Stimulated activated CD4-positive, alpha-beta T cell treated with anti-CD3 and anti-CD28 coated beads, Interleukin-1b, Interleukin-23, amount 100 ng/mL, for 48 hours (primary cell): Measurements from ENCODE around the gene FAM227B.
"Not testable (repeated sequence)": the region's sequence is repeated elsewhere in the genome, so short reads cannot be mapped to it uniquely, and the experiment has no call there.

Experiments used
- DNase-seq: peaks from one replicate; pipeline ENCODE4 v3.0.0-alpha.2; 2020

FAM227B gene

DNA sequence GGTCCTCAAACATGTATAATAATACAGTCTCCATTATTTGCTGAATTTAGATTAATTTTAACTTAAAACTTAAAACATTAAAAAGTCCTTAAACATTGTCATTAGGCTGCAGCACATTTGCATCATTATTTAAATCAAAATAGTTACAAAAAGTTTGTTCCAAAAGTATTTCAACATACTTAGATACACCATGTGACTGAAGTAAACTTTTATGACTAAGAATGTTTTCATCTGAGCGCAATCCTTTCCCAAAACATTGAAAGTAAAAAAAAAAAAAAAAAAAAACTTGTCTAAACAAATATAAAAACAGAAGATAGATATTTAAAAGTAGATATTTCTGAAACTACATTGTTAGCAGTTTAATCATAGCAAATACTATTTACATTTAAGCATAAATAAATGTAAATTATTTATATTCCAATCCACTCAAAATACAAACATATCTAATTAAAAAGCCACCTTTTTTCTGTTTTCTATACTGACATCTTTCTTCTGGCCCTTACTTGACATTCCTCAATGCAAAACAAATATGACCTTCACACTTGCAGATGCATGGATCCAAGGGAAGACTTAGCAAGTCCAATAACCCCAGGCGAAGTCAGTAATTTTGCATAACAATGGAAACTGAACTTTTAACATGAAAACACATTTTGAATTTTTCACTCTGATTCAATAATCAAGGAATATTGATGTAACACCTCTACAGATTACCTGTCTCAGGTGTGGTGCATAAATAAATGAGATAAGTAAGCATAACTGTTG lies 10.3 kb downstream of the FAM227B start:
- no peak for DNase-seq

DNA sequence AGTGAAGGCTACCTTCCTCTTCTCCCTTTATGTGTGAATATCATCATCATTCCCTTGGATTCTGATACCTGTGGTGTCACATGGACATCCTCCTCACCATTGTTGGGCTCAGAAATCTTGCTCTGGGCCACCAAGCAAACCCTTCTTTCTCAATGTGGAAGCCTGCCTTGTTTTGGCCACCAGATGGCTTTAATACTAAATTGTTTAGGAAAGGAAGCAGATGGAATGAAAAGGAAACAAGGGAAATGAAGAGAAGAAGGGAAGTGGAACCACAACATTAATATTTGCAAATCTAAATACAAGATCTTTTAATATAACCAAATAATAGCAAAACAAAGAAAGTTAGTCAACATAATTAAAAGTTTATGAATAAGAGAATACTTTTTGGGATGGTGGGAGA lies 14.0 kb downstream of the FAM227B start:
- DNase-seq = no peak

DNA sequence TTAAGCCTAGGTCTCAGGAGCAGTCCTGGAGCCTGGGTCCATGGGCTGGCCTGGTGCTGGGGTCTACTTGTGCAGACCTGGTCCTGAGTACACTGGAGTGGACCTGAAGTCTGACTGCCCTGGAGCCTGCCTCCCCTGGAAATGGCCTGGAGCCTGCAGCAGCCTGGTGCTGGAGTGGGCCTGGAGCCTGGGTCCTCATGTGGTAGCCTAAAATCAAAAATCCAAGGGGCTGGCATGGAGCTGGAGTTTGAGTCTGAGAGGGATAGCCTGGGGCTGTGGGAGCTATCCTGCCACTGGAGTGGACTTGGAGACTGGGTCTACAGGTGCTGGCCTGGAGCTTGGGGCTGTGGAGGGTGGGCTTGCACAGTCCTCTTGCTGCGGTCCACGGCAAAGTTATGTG lies 15.0 kb downstream of the FAM227B start:
- DNase-seq = no peak

DNA sequence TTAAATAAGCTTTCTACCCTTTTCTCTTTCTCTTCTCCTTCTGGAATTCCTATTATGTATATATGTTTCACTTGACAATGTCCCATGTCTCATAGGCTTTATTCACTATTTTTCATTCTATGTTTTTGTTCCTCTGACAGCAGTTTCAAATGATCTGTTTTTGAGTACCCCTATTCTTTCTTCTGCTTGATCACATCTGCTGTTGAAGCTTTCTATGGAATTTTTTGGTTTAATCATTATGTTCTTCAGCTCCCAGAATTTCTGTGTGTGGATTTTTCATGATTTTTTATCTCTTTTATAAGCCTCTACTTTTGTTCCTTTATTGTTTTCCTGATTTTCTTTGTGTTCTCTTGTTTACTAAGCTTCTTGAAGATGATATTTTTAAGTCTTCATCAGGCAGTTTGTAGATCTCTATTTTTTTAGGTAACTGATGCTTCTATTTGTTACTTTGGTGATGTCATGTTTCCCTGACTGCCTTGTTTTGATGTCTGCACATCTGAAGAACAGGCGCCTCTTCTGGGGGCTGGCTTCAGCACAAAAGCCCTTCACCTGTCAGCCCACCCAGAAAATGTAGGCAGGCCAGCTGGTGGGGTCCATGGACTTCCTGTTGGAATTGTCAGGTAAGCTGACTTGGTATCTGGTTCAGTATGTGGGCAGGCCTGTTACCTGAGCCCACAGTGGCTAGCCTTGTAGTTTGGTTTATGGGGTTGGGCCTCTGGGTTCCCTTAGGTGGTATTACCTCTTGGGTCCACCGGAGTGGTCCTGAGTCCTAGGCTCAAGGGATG lies 15.8 kb downstream of the FAM227B start:
- DNase-seq = no peak

DNA sequence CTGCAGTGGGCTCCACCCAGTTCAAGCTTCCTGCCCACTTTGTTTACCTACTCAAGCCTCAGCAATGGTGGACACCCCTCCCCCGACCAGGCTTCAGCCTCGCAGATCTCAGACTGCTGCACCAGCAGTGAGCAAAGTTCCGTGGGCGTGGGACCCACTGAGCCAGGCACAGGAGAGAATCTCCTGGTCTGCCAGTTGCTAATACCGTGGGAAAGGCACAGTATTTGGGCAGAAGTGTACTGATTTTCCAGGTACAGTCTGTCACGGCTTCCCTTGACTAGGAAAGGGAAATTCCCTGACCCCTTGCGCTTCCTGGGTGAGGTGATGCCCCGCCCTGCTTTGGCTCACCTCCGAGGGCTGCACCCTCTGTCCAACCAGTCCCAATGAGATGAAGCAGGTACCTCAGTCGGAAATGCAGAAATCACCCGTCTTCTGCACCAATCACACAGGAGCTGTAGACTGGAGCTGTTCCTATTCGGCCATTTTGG lies 27.7 kb downstream of the FAM227B start:
- DNase-seq = not testable (repeated sequence)

DNA sequence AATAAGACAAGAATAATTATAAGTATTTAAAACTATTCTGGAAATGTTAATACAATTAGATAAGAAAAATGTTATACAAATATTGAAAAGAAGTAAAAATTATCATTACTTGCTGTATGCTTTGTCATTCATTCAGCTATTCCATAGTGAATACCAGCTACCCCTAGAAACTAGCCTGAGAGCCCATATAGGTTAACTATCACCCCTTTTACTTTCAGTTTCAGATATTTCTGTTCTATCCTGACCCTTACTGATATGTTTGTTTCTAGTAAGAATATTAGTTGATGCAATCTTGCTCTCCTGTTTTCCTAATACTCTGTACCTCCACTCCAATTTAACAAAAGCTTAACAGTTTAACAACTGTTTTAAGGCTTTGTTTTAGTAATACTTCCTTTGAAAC lies 31.6 kb downstream of the FAM227B start:
- DNase-seq = no peak

DNA sequence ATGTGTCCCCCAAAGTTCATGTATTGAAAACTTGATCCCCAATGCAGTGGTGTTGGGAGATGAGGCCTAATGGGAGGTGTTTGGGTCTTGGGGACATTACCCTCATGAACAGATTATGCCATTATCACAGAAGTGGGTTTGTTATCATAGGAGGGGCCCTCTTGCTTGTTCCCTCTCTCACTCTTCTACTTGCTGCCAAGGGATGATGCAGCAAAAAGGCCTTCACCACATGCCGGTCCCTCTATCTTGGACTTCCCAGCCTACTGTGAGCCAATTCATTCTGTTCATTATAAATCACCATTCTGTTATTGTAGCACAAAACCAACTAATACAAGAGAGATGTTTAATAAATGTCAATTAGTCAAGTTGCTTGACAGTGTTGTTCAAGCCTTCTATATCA lies 47.2 kb downstream of the FAM227B start:
- DNase-seq = no peak

DNA sequence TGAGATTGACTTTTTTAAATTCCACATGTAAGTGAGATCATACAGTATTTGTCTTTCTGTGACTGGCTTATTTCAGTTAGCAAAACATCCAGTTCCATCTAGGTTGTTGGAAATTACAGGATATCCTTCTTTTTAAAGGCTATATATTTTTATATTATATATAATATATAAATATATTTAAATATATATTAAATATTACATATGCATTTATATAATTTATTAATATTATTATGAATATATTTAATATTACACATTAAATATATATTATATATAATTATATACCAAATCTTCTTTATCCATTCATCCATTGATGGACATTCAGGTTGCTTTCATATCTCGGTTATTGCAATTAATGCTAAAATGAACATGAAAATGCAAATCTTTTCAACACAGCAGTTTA lies 49.9 kb downstream of the FAM227B start:
- no peak for DNase-seq

DNA sequence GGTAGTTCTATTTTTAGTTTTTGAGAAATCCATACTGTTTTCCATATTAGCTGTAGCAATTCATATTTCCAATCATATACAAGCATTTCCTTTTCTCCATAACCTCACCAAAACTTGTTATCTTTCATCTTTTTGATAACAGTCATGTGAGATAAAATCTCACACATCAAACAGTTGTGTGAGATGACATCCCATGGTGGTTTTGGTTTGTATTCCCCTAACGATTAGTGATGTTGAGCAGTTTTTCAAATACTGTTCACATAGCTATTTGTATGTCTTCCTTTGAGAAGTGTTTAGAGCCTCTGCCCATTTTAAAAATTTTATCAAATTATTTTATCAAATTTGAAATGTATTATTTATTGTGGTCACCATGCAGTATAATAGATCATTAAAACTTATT lies 50.4 kb downstream of the FAM227B start:
- no peak for DNase-seq

DNA sequence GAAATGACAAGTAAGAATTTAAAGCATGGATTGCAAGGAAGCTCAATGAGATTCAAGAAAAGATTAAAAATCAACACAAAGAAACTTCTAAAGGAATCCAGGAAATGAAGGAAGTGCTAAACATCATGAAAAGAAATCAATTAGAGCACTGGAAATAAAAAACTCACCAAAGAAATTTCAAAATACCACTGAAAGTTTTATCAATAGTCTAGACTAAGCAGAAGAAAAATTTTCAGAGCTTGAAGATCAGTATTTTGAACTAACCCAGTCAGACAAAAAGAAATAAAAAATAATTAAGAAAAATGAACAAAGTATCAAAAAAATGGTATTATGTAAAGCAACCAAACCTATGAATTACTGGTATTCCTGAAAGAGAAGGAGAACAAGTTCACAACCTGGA lies 60.6 kb downstream of the FAM227B start:
- DNase-seq = no peak

DNA sequence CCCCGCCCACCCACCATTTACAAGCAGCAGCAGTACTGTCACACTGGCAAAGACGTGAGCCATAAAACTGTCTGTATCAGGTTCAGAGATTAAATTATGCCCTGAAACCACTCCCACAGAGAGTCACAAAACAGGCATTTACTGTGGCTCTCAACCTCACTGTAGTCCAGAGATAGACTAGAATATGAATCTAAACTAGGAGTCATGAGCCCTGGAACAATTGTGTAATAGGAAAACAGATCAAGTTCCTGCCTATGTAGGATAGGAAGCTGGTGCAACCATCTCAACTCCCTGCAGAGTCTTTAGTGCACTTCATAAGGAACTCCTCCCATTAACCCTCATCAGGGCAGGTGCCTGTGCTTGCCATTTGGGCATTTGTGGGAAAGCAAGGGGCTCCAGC lies 61.7 kb downstream of the FAM227B start:
- DNase-seq = no peak

DNA sequence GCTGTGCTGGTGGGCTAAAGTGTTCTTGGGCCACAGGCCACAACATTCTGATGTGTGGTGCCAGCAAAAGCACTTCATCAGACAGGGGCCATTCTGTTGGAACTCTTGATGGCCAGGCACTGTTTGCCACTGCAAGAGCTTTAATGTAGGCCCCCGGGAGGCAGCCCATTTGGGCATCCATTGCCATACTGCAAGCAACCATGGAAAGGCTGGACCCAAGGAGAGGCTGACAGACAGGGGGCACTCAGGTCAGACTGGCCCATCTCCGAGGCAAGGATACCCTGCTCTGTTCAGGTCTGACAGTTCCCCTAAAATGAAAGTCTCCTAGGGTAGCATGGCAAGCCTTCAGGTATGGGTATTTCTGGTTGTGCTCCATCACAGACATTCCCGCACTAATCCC lies 64.2 kb downstream of the FAM227B start:
- no peak for DNase-seq

DNA sequence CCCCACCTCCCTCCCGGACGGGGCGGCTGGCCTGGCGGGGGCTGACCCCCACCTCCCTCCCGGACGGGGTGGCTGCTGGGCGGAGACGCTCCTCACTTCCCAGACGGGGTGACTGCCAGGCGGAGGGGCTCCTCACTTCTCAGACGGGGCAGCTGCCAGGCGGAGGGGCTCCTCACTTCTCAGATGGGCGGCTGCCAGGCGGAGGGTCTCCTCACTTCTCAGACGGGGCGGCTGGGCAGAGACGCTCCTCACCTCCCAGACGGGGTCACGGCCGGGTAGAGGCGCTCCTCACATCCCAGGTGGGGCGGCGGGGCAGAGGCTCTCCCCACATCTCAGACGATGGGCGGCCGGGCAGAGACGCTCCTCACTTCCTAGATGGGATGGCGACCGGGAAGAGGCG lies 70.3 kb downstream of the FAM227B start:
- not testable (repeated sequence) for DNase-seq

DNA sequence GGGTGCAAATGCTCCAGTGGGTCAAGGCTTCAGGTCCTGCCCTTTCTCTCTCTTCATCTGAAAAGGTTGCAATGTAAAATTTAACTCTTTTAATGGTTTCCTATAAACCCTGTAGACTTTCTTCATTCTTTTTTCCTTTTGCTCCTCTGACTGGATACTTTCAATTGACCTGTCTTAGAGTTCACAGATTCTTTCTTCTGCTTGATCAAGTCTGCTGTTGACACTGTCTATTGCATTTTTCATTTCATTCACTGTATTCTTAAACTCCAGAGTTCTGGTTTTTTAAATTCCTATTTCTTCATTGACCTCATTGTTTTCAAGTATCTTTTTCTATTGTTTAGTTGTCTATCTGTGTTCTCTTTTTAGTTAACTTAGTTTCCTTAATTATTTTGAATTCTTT lies 82.1 kb downstream of the FAM227B start:
- no peak for DNase-seq

DNA sequence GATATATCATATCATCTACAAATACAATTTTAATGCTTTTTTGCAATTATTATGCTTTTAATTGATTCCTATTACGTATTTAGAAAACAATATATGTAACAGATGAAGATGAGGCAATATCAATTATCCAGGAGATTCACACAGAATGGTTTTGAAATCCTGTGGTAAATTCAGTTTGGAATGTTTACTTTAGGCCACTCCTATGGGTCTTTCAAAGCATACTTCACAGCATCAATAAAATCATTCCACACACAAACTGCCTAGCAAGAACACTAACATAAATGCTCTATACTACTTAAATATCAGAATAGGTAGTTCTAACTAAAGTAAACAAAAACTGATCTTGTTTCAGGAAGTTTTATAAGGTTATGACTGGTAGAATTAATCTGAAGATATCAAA lies 90.5 kb downstream of the FAM227B start:
- DNase-seq = no peak

DNA sequence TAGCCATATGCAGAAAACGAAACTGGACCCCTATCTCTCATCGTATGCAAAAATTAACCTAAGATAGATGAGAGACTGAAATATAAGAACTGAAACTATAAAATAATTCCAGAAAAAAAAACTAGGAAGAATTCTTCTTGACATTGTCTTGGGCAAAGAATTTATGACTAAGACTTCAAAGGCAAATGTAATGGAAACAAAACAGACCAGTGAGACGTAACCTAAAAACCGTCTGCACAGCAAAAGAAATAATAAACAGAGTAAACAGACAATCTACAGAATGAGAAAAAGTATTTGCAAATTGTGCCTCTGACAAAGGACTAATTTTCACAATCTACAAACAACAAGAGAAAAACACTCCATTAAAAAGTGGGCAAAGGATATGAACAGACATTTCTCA lies 92.3 kb downstream of the FAM227B start:
- DNase-seq = no peak

DNA sequence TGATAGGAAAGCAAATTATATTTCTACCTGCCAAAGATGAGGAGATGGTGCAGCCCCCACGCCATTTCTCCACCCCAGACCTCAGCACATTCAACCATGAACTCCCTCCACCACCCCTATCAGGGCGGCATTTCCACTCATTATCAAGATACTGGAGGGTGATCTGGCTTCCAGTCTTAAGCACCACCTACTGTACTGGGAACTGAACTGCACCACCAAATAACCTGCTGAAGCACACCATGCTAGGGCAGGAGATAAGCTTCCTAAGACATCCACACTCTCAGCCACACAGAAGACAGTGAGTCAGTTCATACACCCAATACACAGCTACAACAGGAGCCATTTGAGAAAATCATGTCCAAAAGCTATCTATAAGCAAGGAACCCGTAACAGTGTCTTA lies 98.8 kb downstream of the FAM227B start:
- no peak for DNase-seq

DNA sequence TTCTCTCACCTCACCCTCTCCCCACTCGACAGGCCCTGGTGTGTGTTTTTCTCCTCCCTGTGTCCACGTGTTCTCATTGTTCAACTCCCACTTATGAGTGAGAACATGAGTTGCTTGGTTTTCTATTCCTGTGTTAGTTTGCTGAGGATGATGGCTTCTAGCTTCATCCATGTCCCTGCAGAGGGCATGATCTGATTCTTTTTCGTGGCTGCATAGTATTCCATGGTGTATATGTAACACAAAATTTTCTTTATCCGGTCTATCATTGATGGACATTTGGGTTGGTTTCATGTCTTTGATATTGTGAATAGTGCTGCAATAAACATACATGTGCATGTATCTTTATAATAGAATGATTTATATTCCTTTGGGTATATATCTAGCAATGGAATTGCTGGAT lies 107.9 kb downstream of the FAM227B start:
- DNase-seq = not testable (repeated sequence)

DNA sequence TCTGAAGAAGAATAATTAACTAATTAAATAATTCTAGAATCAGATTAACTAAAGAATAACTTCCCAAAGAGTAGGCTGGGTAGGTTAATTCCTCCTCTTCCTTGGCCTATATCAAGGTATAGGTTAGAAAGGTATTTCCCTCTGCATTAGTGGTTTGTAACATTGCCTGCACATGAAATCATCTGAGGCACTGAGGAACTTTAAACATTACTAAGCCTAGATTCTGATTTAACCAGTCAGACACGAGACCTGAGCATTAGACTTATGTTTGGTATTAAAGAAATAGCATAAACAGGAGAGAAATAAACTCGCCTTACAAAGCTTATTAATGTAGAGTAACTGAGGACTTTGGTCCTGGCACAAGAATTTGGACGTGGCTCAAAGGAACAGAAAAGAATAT lies 113.4 kb downstream of the FAM227B start:
- no peak for DNase-seq

DNA sequence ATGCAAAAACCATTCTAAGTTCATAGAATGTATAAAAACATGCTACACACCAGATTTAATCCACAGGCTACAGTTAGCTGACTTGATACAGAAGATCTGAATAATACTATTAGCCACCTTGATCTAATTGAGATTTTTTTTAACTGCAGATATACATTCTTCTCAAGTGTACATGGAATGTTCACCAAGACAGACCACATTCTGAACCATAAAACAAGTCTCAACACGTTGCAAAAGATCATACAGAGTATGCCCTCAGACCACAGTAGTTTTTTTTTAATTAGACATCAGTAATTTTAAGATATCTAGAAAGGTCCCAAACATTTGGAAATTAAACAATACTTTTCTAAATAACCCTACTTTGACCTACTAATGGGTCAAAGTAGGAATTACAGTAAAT lies 114.3 kb downstream of the FAM227B start:
- DNase-seq = no peak

DNA sequence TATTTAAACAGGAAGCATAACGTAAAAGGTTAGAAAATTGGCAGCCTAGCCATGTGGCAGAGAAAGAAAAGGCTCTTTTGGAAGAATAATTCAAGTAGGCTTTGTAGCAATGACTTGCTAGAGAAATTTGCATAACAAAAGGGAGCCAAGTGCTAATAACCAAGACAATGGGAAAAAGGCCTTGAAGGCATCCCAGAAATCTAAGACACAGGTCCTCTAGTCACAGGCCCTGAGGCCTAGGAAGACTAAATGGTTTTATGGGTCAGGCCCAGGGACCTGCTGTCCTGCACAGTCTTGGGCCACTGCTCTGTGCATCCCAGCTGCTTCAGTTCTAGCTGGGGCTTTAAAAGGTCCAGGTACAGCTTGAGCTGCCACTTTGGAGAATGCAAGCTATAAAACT lies 119.0 kb downstream of the FAM227B start:
- no peak for DNase-seq

DNA sequence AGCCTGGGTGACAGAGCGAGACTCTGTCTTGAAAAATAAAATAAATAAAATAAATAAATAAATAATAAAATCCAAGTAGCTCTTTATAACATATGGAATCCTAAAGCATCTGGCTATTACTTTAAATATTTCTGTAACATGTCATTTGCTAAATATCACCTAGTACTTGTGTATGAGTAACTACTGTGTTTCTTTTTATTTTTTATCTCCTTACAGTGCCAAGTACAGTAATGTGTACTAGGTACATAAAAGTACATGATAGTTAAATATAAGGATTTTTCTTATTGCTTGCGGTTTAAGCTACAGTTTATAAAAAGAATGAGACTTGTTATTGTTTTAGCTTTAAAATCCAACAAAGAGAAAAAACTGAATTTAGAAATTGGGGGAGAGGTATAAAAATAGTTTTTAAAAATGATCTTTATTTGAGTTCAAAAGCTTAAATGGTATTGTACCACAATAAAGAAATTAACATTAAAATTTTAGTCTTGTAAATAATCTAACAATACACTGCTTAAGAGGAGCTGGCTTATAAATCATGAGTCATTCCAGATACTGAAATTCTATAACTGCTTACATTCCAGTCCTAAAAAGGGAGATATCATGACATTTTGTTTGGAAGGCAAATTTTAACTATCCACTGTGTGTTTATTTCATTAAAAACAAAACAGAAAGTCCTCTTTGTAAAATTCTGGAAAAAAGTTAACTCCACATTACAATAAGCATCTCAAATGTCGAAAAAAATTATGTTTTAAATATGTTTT lies 124.4 kb downstream of the FAM227B start:
- no peak for DNase-seq

DNA sequence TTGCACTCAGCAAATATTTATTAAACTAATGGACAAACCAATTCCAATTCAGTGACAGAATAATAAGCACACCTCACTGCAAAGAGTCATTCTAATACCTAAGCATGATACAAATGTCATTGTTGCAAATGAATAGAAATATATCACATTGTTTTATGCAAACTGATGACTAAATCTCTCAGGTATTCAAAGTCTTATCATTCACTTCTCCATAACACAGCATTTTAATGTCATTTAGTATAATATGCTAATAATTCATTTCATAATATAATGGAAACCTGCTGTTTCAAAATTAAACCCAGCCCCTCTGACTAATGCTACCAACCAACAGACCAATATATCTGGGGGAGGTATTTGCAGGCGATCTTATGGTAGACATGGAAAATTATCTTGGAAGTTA lies 125.8 kb downstream of the FAM227B start:
- no peak for DNase-seq

DNA sequence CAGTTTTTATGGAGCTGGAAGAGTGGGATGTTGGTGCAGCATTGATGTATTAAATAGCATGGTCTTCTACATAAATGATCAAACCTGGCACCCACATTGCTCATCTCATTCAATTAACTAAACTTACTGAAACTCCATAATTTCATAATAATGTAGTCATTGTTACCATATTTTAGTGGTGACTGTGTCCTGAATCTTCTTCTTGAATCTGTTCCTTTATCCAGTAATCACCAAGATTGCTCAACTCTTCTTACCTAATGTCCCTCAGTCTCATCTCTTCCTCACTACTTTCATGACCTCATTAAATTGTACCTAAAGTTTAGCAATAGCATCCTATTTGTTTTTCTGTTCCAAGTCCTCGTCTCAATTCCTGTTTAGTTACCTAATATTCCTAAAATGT lies 127.8 kb downstream of the FAM227B start:
- no peak for DNase-seq
